Measurements from ENCODE around the gene MRGPRD.

The MRGPRD gene

GRCh38 chr11:68932358-68932757 lies 48.4 kb downstream of the MRGPRD start:
- DNase-seq (ENCODE audit: low read depth in 2 of 2): no peak
- no peak overlapping the region for H3K4me3 ChIP-seq (replicated peaks in 1 of 2; ENCODE audit: low read depth in 2 of 2, low read length in 2 of 2)
- TF ChIP-seq CTCF (IDR thresholded peaks at IDR 0.05; ENCODE audit: low read depth, low read length): no peak

GRCh38 chr11:68931911-68932310 lies 48.9 kb downstream of the MRGPRD start:
- TF ChIP-seq CTCF (IDR thresholded peaks at IDR 0.05; ENCODE audit: low read depth, low read length): no peak
- H3K4me3 ChIP-seq (replicated peaks in 1 of 2; ENCODE audit: low read depth in 2 of 2, low read length in 2 of 2): no peak overlapping the region
- no peak for DNase-seq (ENCODE audit: low read depth in 2 of 2)

- no peak overlapping the region for H3K4me3 ChIP-seq (replicated peaks in 1 of 2; ENCODE audit: low read depth in 2 of 2, low read length in 2 of 2)
- TF ChIP-seq CTCF (IDR thresholded peaks at IDR 0.05; ENCODE audit: low read depth, low read length): no peak
- DNase-seq (ENCODE audit: low read depth in 2 of 2): no peak
These were observed 49.6 kb downstream of the MRGPRD start for GRCh38 chr11:68930991-68931855.

Data from cardiac fibroblast (primary cell).